Kidney epithelial cell (primary cell): Measurements from ENCODE around the gene YKT6. TPM values are rescaled to one million over a fixed set of nuclear protein-coding genes. Genes with fewer than 3 reads are reported as not detected.

Experiments used
- DNase-seq: peaks from one replicate; pipeline ENCODE4 v3.0.0-alpha.2; 2010; ENCODE audit warnings: low read depth
- H3K27me3 ChIP-seq: 2 replicates; pipeline ENCODE4 v1.6.0; 2011; ENCODE audit warnings: low read length; ENCODE audit not compliant: control insufficient read depth, insufficient read depth
- H3K36me3 ChIP-seq: 2 replicates; pipeline ENCODE4 v1.5.1; 2011; ENCODE audit warnings: low read length; ENCODE audit not compliant: control insufficient read depth, insufficient read depth
- H3K4me3 ChIP-seq: 2 replicates; pipeline ENCODE4 v1.5.1; 2011; ENCODE audit warnings: low read depth, mild to moderate bottlenecking, control low read depth, low read length
- CTCF ChIP-seq: IDR thresholded peaks from 2 replicates; pipeline ENCODE4 v1.5.1; 2011; ENCODE audit warnings: mild to moderate bottlenecking, moderate library complexity, low read length, control low read depth, inconsistent platforms; ENCODE audit not compliant: insufficient read depth, poor library complexity, severe bottlenecking
- total RNA-seq: library from RNA; depleted of rRNA; stranded (reverse); fragments of >200 nt; gene quantifications from 2 replicates; pipeline ENCODE4 v1.2.3, GENCODE V29; 2015

YKT6 gene
- total RNA-seq, 1 donor from 2014 or later: 124 TPM

GRCh38 chr7:44201813-44202212 is 1.0 kb downstream of the YKT6 start:
- H3K4me3 ChIP-seq: peak overlapping the region; percentile 96
- no peaks in the 10 kb centered on the region for H3K27me3 ChIP-seq
- TF ChIP-seq CTCF: no peak
- DNase-seq: no peak
- H3K36me3 ChIP-seq: peaks cover 3% of the 10 kb centered on the region

GRCh38 chr7:44206008-44206407 is 5.2 kb downstream of the YKT6 start:
- no peak for DNase-seq
- no peak for TF ChIP-seq CTCF
- no peaks in the 10 kb centered on the region for H3K27me3 ChIP-seq
- H3K4me3 ChIP-seq: no peak overlapping the region
- H3K36me3 ChIP-seq: peaks cover 3% of the 10 kb centered on the region

GRCh38 chr7:44208085-44208484 is 7.3 kb downstream of the YKT6 start:
- H3K4me3 ChIP-seq: no peak overlapping the region
- TF ChIP-seq CTCF: no peak
- H3K36me3 ChIP-seq: peaks cover 5% of the 10 kb centered on the region
- no peak for DNase-seq
- no peaks in the 10 kb centered on the region for H3K27me3 ChIP-seq

- DNase-seq: no peak
- TF ChIP-seq CTCF: no peak
- peaks cover 5% of the 10 kb centered on the region for H3K36me3 ChIP-seq
- no peak overlapping the region for H3K4me3 ChIP-seq
- H3K27me3 ChIP-seq: no peaks in the 10 kb centered on the region
These were observed 9.3 kb downstream of the YKT6 start for GRCh38 chr7:44210107-44210506.

GRCh38 chr7:44211126-44211675 is 10.4 kb downstream of the YKT6 start:
- no peak for DNase-seq
- peaks cover 2% of the 10 kb centered on the region for H3K36me3 ChIP-seq
- no peak for TF ChIP-seq CTCF
- no peak overlapping the region for H3K4me3 ChIP-seq
- no peaks in the 10 kb centered on the region for H3K27me3 ChIP-seq

- TF ChIP-seq CTCF: no peak
- H3K36me3 ChIP-seq: peaks cover 2% of the 10 kb centered on the region
- no peak for DNase-seq
These were observed 11.2 kb downstream of the YKT6 start for GRCh38 chr7:44212018-44212417.

More at GRCh38 chr7:44212018-44212417, 11.2 kb downstream of the YKT6 start:
- H3K27me3 ChIP-seq: no peaks in the 10 kb centered on the region
- H3K4me3 ChIP-seq: no peak overlapping the region
